M059J (cell line): Measurements from ENCODE around the gene HOXA5. TPM values are rescaled to one million over a fixed set of nuclear protein-coding genes. Genes with fewer than 3 reads are reported as not detected.

ENCODE experiments used
- DNase-seq: peaks from one replicate; pipeline ENCODE4 v3.0.0-alpha.2; 2012; ENCODE audit warnings: low read depth
- total RNA-seq: library from RNA; depleted of rRNA; stranded (reverse); fragments of >200 nt; shearing (Covaris generic); gene quantifications from 2 replicates; pipeline ENCODE4 v1.2.3, GENCODE V29; 2014

Gene HOXA5
- total RNA-seq, 1 experiment from 2014 or later = 3.0 TPM

DNA sequence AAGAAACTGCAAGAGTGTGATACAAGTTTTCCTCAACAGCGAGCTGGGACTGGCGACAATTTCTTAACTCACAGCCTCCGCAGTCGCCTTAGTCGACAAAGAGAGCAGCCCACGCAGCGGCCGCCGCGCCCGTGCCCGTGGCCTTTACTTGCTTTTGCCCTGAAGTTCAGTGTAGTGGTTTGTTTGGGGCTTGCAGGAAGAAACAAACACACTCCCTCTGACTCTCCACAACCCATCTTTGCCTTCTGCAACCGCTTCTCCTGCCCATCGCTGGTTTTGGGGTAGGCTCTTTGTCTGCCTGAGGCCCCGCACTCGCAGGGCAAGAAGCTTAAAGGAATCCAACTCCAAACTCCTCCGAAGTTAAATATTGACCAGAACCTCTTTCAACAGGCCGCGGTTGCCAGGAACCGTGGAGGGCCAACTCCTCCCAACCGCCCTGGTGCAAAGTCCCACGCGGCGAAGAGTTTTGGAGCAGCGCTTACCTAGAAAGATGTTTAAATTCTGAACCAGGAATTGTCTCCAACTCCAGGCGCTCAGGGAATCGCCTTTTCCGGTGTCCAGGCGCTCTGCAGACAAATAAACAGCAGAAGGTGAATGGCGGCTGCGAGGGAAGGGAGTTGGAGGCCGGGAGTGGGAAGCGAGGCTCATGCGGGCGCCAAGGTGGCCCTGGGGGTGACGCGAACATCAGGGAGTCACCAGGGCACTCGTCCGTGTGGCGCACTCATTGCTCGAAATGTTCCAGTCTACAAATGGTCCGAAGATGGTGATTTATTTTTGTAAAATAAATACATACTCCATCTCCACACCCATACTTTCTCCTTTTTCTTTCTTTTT is 21.2 kb downstream of the HOXA5 start:
- no peak for DNase-seq

DNA sequence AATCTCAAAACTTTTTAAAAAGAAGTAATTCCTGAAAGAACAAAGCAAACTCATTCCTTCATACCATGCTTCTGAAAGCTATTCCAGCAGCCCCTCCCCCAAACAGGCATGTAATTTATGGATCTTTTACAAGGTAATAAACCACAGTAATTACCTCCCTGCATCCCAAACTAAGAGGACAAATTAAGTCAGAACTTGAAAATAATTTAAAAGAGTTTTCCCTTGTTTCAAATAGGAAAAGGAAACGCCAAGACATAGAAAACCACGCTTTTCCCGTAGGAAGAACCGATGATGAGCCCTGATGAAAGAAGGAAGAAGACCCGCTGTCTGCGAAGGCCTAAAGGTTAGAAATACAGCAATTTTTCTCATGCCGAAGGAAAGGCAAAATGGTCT is 21.8 kb downstream of the HOXA5 start:
- no peak for DNase-seq

DNA sequence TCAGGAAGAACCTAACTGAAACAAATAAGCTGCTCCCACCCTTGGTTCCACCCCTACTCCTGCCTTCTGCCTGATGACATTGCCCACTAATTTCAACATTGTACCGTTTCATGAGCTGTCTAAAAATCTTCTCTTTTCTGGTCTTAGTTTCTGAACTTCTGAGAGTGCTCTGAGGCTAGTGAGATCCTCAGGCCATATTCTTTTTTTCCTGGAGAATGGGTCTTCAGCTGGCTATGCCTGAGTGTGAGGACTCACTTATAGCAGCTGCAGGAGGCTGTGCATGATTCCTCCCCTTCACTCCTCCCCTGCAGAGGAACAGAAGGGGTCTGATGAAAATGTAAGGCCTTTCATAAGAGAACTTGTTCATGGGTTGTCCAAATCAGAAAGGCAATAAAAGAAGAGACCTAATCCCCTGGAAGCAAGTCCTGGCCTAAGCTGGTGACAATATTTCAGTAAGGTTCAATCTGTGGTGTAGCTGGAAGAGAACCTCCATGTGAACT is 24.0 kb downstream of the HOXA5 start:
- DNase-seq = no peak

DNA sequence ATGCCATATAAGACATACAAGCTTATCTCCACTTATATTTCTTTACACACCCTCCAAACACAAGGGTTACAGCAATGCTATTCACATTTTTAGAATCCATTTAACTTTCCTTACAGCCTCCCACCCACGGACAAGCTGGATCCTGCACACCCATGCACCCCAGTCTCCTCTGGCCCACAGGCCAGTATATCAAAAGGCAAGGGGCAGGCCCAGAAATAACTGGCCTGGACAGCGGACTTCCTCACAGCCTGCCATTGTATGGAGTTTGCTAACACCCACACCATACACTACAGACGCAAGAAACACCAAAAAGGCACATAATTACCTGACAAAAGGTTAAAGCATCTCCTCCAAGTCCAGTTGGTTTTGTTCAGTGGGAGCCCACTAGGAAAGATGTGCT is 24.9 kb downstream of the HOXA5 start:
- no peak for DNase-seq

DNA sequence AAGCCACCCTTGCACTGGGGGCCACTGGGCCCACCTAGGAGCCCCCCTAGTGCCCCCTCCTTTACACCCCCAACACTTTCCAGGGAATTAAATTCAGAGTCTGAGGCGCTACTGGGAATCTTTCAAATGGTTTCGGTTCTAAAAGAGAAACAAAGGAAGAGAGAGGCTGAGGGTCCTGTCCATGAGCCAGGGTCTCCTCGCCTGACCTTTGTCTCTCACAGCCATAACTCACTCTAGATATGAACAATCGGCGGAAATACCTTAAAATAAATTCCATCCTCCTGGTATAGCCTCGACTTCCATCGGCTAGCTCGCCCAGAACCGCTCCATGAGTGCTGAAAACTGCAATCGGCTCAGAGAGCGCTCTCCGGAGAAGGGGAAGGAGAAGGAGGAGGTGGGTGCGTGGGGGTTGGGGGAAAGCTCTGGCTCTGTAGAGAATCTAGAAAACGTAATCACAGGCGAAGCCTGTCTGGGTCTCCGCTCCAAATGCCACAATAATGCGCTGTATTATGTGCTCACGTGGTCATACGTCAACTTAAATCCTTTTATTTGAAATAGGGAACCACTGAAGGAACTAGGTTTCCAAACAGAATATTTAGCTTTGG is 25.5 kb downstream of the HOXA5 start:
- no peak for DNase-seq

DNA sequence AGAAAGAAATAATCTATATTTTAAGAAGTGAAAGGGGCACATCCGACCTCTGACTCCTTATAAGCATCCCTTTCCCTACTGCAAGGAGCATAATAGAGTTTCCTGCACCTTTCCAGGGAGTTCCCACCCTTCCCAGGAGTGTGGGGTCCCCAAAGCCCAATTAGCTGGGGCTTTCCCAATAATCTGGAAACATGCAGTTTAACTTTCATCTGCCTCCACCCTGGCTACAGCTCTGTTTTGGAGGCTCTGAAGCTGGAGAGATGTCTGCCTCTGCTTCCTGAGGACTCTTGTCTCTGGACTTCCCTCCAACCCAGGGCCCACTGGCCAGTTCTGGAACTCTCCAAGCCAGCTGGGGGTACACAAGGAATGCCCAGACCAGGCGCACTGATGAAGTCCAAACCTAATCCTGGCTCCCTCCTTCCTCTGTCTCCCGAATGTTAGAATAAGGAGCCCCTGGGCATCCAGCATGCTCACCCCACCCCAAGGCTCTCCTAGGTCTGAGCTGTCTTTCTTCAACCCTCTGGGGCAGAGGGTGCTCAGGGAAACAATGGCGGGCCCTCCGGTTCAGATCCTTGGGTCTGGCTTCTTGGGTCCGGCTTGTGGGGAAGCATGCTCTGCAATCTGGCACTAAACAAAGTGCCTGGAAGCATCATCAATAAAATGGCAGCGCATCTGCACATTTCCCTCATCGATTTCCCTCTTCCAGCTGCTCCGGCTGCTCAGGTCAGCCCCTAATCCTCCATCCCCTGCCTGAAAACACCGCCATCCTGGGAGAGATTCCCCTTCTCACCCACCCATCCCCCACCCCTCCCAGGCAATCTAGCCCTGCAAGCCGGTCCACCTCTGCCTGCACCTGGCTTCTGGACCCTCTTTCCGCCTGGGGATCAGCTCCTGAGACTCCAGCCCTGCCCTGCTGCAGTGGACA is 26.3 kb downstream of the HOXA5 start:
- DNase-seq = no peak

DNA sequence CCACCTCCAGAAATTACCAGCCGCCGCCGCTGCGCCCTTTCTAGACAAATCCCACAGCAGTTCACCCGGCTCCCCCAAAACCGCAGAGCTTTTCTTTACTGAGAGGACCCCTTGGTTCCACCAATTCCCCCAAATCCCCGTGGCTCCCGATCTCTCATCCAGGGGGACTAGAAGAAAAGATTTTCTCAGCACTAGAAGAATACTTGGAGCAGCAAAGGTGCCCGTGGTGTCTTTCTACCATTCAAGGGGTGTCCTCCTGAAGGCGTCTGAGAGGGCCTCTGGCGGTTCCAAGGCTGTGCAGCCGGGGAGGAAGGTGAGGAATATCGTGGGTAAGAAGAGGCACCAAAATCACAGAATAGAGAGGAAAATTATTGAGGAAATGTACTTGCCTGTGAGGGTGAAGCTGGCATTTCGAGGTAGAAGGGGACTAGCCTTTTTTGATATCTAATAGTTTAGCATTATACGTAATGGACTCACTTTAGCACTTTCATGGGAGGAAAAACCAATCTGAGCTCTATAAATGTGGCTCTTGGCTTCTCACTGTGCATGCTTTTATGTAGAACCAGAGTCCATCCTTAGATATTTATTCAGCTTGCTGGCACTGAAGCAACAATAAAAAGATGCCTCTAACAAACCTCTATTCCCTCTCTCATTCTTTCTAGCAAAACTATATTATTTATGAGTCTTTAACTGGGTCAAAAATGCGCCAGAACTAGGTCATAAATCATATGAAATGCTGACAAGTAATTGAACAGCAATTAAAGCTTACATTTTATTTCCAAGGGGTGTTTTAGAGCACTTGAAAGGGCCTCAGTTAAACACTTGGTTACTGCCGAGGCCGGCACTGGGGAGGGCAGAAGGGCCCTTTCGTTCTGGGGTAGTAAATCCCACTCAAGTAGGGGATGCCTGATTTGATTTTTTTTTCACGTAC is 27.2 kb downstream of the HOXA5 start:
- no peak for DNase-seq

DNA sequence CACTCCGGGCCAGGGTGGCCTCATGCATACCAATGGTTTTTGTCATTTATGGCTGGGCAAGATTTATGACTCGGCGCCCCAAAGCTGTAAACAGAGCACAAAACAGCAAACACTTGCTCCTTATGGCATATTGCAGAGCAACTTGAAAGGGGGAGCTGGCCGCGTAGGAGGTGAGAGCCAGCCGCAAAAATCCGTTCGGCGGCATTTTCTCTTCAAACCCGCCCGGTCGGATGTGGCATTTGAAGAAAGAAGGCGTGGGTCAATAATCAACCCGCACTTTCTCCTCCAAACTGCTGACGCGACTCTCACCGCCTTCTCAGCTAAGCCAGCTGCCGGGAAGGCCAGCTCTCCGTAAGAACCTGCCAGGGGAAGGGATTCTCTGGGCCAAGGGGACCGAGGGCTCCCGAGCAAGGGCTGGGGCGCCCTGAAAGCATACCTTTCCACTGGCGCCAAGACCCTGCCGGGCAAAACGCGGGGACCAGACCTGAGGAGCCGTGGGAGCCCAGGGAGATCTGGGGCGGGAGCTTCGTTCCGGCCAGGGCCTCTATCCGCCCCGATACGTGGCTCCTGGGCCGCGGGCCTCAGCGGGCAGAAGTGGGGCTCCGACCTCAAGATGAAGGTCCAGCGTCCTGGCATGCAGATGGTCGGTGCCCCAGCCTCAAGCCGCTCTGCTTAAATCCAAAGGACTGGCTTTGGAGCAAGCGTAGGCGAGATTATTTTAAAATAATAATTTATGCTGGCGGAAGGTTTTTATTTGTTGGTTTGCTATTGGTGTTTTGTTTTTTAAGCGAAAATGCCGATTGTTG is 28.1 kb downstream of the HOXA5 start:
- peak; percentile 83 for DNase-seq

DNA sequence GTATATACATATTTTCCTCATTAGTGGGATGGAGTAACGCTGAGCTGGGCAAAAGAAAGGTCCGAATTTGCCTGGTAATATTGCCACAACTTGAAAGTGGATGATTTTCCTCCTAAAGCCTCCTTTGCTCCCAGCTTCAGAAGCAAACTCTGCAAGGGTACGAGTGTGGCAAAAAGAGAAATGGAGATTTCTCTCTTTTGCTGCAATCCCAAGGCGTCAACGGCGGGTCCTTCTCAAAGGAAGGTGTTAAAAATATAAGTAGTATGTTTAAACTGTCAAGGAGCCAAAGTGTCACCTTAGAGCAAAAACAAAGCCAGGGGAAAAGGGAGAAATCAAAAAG is 28.6 kb downstream of the HOXA5 start:
- no peak for DNase-seq

DNA sequence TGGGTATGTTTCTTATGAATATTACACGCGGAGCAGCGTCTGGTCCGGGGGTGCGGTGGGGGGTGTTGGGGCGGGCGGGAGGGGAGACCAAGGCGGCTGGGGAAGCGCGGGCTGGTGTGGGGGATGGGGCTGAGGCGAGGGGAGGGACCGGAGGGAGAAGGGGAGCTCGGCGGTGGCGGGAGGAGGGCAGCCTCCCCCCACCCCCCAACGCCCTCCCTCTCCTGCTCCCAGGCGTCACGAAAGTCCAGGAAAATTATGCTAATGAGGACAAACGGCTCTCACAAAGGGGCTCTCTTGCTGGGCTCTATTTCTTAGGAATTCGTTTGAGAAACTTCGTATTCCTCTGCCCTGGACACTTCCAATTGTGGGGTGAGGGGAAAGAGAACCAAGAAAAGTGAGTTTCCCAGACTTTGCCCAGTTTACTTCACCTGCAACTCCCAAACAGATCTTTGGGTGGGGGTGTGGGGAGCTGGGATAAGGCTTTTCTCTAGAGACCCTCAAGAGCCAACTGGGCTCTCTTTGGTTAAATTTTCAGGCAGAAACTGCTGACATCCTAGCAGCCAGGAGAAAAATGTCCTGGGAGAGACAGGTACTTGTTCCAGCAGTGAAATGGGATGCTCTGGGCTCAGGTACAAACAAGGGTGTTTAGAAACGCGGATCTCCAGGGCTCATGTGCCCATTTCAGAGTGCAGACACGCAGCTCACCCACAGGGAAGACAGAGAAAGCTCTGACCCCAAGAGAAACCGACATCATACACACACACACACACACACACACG is 29.3 kb downstream of the HOXA5 start:
- DNase-seq = peak; percentile 72

DNA sequence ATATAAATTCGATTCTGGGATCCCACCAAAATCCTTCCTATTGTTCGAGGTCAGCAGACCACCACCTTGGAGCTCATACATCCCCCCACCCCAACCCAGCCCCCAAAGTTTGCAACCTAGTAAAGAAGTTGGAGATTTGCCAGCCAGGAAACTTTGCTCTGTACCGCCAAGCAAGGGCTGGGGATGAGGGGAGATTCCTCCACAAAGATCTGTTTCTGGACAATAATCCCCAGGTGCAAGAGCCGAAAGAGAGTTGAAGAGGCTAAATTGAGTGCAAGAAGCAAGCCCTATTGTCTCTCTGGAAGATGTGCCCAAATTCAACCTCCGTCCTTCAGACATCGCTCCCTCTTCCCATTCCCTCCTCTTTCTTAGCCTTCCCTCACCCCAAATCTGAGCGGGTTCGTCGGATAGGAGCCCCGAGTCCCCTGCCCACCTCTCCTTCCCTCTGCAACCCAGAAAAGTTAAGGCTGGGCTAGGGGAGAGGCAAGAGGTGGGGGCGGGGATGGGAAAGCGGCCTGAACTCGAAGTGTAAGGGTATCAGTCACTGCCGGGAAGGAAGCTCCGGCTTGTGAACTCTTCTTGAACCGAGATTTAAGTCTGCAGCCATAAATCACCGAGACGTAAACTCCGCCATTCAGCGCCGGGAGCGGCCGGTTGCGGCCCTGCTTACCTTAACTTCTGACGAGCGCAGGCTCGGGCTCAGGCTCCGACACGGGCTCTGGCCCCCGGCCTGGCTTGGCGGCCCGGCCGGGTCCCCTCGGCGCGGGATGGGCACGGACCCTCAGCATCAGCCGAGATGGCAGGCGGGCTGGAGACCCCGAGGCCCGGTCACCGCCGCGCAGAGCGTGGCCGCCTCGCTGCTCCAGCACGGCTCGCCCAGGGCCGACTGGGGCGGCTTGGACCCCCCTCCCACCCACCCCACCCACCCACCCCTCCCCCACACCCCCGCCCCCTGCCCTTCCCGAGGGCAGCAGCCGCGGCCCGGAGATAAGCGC is 30.2 kb downstream of the HOXA5 start:
- DNase-seq = peak; percentile 92

DNA sequence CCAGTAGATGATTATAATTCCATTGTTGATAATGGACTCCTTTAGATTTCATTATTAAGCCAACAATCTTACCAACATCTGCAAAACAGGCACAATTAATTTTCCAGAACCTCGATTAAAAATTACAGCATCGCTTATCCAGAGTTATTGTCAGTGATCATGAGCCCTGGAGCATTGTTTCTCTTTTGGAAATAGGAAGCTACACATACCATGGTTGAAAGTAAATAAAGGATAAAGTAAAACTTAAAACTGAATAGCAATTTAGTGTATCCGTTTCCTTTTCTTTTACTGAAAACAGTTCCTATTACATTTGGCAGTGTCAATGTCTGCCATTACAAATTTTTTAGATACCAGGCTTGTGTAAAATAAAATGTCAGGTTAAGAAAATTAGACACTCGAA is 31.1 kb downstream of the HOXA5 start:
- no peak for DNase-seq

DNA sequence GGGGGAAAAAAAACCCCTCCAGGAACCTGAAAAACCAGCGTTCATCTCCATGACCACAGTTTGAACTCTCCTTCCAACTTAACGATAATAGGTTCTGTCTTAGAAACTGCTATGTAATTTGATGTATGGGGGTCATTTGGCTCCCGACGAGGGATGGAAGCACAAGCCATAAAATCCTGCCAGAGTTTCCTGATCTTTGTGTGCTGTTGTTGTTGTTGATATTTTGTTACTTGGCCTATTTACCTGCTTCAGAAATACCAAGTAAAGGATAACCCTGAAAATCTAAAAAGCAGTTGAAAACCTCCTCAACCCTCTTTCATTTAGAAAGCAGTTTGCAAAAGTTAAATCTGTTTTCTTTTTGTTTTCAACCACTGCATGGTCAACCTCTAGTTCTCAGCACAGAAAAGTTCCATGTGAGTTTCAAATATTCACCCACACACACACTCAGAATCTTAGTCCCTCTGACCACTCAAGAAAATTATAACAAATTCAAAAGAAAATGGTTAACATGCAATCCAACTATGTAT is 31.7 kb downstream of the HOXA5 start:
- DNase-seq = no peak

DNA sequence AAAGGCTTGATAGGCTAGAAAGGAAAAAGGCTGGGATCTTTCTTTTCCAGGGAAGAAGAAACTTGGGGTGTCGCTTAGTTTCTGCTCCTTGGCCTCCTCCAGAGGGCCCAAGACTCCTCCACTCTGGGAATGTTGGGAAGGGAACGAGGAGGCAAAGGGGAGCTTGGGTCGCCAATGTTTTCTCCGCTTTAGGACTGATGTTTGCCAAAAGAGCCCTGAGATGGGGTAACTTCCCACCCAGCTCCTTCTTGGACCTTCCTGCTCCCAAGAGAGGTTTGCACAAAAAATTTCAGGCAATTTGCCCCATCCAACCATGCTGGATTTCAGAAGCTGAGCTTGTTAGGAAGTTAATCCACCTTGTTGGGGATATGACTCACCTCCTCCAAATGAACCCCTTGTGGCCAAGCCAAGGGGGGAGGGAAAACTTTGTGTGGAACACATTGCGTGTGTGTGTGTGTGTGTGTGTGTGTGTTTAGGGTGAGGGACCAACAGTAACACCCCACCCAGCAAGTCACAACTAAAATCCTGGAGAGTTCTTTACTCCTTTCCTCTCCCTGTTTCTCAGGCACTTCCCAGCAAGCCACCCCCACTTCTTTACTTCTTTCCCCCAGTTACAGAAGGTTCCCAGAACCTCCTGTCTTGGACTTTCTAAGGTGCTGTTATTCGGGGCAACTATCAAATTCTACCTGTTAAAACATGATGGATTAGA is 32.3 kb downstream of the HOXA5 start:
- peak; percentile 92 for DNase-seq

DNA sequence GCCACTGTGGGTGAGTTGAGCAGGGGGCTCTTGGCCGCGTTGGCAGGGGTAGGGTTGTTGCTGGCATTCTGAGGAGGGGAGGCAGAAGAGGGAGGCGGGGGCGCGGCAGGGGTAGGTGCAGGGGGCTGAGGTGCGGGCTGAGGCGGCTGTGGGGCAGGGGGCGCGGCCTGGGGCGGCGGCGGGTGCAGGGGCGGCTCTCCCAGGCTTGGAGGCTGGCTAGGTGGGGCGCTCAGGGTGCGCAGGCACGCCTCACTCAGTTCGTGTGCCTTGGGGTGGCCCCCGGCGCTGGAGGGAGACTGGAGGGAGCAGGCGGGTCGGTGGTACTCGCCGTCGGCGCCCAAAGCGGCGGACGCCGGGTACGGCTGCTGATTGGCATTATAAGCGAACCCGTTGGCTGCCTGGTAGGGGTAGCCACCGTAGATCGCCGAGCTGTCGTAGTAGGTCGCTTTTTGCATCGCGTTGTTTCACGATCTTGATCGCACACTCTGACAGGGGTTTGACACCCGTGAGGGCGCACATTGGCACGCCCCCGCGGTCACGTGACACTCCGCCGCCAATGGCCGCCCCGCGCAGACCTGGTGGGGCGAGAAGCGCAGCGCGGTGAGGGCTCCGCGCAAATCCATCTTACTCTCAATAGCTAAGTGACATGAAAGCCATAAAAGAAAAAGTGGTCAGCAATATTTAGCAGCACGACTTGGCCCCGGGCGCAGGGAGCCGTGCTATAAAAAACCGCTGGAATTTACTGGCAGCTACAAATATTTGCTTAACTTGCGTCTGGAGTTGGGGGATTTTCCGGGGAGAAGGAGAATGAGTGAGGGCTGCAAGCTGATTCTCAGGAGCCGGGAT is 33.1 kb downstream of the HOXA5 start:
- peak; percentile 79 for DNase-seq

DNA sequence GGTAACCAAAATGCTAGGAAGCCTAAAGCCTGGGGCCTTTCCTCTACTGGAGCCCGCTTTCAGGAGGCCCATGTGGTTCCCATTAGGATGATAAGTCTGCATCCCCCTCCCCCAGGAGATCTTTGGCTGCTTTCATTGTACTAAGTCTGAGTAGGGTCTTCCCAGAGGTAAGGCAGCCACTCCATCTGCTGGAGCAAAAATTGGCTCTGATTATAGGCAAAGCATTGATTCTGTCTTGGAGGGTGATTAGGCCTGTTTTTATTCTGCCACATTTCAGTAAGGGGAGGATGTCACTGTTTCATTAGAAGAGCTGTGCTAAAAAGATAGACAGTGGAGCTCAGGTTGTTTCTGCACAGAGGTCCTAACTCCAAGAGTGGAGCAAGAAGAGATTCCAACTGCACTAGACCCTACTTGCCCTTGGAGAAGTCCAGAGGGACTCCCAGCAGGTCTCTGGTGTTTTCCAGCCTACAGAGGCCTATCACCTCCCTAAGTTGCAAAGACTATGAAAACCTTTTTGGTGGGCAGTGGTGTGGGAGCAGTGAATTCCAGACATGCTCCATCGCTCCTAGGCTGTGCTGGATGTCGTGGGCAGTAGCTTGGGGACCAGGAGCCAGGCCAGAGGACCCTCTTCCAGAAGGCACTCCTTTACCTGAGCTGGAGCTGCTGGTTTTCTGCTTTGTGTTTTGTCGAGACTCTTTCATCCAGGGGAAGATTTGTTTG is 33.9 kb downstream of the HOXA5 start:
- DNase-seq = no peak
